GM18861 (cell line): ENCODE results near the gene OR2T27.
"Not testable (repeated sequence)": the region's sequence is repeated elsewhere in the genome, so short reads cannot be mapped to it uniquely, and the experiment has no call there.

Source experiments
- ATAC-seq: cut with Tn5 transposase; IDR thresholded peaks from one replicate; pipeline ENCODE4 v1.9.1; 2021; ENCODE audit not compliant: unreplicated experiment

The OR2T27 gene, protein sequence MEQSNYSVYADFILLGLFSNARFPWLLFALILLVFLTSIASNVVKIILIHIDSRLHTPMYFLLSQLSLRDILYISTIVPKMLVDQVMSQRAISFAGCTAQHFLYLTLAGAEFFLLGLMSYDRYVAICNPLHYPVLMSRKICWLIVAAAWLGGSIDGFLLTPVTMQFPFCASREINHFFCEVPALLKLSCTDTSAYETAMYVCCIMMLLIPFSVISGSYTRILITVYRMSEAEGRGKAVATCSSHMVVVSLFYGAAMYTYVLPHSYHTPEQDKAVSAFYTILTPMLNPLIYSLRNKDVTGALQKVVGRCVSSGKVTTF

DNA sequence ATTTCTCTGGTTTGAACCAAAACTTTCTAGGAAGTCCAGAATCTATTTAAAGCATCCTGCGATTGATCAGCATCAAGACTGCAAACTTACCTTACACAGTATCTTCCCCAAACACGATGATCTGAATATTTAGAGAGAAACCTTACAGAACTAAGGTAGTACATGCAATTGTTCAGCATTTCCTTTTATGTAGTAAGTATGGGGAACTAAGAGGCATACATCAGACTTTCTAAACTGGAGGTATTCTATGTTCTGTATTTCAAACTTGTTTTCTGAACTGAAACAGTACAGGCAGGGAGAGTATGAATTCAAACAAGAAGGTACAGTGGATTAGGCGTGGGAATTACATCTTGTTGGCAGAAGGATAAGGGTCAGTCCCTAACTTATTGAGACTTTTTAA lies at the start of gene OR2T27:
OR2T27 (minus strand) TSS at position 175 of the 400 bp plus-strand sequence. CDS start 4,644 bp downstream, outside the sequence.
- ATAC-seq, result not testable (repeated sequence)

DNA sequence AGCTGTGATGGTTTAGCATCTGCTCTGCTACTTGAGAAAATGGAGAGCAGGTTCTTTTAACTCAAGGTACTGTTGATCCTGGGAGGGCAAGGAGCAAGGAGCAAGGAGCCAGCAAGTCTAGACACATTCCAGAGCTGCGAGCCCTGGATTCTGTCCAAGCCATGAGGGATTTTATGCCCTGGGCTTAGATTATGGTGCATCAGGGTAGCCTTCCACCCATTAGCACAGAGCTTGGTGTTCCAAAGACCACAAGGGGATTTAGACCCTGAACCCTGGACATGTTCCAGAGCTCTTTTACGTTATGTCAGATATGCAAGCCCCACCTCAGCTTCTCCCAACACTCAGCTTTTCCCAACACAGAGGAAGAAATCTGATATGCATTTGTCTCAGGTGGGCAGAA lies 49.3 kb upstream of the OR2T27 start:
- ATAC-seq, result no peak

DNA sequence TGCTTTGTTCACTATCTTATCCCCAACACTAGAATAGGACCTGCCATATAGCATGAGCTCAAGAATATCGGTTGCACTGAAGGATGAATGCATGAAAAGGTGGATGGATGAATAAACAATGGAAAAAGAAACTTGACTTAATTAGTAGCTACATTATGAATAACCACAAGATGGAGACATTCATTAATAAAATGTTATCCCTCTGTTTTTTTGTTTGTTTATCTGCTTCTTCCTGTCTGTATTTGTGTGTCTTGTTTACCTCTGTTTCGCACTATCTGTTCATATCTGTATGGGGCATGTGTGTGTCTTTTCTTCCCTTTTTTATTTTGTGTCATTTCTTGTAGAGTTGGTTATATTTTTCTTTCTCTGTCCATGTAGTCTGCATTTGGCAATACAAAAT lies 48.3 kb upstream of the OR2T27 start:
- no peak for ATAC-seq

DNA sequence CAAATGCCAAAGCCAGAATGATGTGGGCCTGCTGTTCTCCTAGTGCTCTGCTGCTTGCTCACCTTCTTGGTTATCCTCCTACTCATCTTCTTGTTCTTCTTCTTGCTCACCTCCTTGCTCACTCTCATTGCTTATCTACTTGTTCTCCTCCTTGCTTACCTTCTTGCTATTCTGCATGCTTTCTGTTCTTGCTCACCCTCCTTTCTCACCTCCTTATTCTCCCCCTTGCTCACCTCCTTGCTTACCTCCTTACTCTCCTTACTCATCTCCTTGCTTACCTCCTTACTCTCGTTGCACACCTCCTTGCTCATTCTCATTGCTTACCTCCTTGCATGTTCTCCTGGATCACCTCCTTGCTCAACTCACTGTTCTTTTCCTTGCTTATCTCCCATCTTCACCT lies 47.4 kb upstream of the OR2T27 start, which contains the start of gene OR14I1:
OR14I1 (minus strand) TSS at position 53 of the 400 bp plus-strand sequence.
- ATAC-seq, result no peak

DNA sequence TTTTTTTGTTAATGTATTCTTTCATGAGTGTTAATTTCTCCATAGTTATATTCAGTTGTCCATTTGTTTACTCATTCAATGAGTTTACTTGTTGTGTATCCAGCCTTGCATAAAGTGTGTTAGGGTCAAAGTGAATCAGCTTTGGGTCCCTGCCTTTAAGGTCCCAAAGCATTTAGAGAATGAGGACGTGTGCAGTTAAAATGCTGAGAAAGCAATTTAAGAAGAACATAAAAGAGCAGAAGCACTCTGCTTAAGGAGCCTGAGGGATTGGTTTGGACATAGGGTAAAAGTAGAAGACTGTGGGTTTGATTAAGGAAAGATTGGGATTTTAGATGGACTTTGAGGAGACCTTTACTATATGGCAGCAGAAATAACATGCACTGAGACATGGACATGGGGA lies 43.8 kb upstream of the OR2T27 start:
- no peak for ATAC-seq

DNA sequence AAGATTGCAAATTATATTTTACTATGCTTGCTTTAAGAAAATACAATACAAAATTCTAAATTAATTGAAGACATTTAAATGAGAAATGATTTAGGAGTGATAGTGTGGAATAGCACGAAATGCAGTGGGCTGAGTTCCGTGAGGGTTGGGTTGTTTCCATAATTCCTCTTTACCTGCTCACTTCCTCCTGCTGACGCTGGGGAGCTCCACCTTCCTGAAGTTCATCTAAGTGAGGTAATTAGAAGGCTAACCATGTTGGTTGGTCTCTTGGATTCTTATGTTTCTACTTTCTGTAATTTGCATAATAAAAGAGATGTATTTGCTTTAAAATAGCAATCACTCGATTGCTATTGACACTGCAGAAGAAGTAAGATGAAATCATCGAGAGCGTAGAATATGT lies 42.6 kb upstream of the OR2T27 start:
- no peak for ATAC-seq

DNA sequence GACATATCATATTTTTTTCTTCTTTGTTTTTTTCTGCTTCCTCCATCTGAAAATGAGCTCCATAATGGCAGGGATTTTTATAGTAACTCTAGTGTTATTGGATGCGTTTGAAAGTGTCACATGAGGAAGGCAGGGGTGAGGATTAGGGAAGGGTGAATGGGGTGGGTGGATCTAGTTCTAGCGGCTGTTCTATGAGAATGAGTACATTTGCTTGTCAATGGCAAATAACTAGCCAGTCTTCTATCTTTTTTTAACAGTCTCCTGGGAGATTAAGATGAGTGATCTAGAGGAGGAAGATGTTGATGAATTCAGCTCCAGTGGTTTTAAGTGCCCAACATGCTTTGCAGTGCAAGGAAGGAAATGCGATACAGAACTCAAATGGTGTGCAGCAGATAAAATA lies 41.4 kb upstream of the OR2T27 start:
- ATAC-seq, result no peak

DNA sequence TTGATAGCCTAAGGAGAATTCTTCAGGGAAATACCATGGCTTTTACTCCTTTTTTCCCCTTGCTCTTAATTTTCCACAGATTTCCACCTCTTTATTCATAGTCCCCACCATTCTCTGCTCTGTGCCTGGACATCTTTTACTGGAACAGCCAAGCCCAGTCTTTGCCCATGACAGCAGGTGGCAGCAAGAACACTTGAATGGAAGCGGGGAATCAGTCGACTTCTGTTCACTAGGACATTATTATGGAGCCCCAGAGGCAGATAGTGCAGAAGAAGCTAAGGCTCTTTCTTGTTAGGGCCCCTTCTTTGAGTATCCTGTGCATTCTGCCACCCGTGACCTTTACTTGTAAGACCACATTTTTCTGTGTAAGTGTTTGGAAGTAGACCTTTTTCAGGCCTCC lies 40.9 kb upstream of the OR2T27 start:
- ATAC-seq, result no peak

DNA sequence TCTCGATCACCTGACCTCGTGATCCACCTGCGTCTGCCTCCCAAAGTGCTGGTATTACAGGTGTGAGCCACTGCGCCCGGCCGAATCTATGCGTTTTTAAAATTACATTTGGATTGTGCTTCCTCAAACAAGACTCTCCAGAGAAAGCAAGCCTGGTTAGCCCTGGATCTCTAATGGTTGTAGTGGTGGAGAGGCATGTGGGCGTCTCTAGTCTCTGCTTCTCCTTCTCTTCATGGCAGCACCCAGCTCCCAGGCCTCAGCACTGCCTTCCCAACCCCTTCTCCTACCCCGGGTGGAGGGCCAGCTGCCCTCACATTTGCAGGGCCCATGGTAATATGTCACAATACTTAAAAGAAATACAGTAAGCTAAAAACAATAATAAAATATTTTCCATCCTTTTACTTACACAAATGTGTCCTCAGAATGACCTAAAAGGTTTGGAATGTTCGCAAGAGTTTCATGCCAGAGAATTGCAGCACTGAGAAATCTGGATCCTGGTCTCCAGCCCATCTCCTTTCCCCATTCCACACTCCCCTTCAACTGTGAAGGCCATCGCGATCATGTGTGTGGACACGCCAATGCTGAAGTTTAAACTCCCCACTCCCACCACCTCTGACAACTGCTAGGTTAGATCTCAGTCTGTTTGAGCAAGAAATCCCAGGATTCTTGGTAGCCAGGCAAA lies 40.3 kb upstream of the OR2T27 start:
- ATAC-seq, result no peak

DNA sequence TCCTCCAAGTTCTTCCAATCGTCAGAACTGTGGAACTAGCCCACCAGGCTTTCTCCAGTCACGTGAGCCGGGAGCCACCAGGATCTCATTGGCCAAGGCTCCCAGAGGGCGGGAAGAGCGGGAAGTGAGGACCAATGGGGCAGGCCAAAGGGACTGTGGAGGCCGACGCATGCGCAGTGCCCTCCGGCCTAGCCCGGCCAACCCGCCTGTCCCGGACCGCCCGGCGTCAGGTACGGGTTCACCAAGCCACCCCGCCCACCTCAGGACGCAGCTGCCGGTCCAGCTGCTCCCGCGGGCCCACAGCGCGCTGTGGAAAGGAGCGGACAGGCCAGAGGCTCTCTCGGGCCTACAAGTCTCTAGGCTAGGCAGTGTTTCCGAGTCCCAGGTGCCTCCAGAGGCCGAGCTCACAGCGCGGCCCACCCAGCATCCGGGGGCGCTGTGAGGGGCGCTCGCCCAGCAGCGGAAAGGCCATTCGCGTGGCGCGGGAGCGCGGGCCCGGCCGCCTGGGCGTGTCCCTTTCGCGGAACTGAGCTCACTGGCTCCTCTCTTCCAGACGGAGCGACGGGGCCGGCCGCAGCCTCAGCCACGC lies 36.3 kb upstream of the OR2T27 start:
- no peak for ATAC-seq

DNA sequence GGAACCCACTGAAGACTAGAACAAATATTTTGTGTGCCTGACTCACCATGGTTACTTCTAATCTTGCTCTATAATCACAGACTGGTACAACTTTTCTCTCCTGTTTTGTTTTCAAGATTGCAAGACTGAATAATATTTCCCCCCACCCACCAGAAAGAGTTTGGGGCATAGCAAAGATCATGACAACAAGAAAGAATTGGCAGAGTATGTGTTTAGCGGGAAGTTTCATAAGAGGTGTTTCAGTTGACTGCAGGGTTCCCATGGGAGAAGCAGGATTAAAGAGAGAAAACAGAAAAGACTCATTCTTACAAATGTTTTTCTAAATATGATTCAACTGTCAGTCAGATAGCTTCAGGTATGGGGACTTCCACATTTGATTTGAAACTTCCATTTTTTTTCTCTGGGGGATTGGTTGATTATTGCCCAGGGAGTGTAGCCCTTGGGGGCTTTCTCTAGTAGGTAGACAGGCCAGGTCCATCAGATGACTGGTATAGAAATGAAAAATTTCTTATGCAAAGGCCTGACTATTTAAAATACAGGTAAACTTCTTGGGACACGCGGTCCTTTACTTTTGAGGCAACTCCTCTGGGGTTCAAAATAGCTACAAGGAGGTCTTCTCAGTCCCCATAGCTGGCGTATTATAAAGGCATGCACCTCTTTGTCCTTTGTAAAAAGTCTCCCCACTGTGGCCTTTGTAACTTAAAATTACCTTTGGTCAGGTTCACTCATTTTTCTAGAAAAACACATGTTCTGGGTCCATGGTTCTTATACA lies 33.4 kb upstream of the OR2T27 start:
- ATAC-seq, result peak; percentile 75

DNA sequence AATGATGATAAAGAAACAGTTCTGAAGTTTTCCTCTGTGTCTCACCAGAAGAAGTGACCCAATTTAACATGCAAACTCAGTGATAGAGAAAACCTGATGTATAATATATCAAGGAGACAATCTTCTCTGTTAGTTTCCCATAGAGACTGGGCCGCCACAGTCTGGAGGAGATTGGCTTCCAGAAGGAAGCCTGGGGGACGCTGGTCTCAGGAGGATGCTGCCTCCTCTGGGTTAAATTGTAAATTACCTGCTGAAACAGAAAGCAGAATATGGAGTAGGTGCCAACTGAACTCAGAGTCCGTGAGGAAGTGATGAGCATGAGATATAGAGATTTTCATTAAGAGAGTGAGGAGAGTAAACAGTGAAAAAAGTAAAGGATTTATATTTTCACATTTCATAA lies 31.5 kb upstream of the OR2T27 start:
- ATAC-seq, result peak; percentile 57

DNA sequence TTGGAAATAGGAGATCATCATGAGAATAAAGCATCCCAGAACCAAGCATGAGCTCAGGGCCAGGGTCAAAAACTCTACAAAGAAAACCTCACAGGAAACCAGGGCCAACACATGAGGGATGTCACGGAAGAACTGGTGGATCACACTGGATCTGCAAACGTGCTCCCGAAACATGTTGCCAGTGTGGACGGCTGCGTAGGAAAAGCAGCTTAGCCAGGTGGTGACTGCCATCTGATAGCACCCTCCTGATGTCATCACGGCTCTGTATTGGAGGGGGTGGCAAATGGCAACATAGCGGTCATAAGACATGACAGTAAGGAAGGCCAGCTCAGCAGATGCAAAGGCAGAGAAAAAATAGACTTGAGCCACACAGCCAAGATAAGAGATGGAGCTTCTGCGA lies 26.3 kb upstream of the OR2T27 start:
- no peak for ATAC-seq

DNA sequence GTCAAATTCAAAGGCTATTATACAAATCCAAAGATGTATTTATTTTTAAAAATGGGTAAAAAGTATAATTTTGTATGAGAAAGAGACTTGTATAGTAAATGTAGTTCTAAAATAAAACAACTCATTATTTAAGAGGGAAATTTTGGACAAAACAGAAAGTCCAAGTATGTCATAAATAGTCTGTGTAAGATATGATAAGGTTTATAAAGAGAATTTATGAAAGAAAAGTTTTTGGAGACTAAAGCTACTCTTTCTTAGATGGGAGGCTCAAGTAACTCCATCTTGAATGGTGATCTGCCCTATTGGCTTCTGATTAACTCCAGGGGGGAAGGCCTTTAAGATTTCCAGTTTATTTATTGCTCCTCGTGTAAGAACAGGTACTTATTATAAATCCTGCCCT lies 14.7 kb upstream of the OR2T27 start:
- no peak for ATAC-seq

DNA sequence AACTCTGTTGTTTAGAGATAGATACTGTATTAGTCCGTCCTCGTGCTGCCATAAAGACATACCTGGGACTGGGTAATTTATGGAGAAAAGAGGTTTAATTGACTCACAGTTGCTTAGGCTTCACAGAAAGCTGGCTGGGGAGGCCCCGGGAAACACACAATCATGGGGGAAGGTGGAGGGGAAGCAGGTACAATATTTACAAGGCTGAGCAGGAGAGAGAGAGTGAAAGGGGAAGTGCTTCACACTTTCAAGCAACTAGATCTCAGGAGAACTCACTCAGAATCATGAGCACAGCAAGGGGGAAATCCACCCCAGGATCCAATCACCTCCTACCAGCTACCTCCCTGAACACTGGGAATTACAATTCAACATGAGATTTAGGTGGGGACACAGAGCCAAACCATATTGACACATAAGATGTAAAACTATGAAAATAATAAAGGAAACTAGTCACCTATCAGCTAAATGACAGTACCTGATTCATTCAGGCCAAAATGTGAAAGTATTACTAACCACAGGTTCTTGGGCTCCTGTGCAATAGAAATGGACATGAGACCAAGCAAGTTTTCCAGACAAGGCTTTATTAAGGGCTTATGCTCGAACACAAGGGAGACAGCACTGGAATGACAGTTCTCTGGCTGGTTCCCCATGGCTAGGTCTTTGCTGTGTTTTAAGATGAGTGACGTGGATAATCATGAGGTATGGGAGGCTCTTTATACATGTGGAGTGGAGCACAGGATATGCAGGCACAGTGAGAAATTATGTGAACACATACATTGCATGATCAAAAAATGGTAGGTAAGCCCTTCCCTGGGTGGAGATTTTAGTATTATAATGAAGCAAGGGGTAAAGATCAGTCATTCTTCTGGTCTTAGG lies 8.4 kb upstream of the OR2T27 start:
- peak; percentile 91 for ATAC-seq

DNA sequence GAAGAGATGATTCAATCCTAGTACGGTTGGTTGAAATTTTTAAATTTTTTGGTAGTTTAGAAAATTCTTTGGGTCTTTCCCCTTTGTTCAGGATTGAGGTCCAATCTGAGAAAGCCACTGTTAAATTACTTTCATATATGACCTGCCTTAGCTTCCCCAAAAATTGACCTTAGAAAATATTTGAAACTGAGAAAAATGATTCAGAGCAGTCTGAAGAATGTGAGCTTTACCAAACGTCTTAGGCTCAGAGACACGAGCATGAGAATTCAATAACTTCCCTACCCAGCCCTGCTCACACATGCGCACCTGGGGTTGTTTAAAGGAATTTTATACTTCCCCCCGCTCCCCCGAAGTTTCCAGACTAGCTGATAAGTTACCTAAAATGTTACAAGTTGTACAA lies 1.5 kb upstream of the OR2T27 start:
- ATAC-seq, result not testable (repeated sequence)

DNA sequence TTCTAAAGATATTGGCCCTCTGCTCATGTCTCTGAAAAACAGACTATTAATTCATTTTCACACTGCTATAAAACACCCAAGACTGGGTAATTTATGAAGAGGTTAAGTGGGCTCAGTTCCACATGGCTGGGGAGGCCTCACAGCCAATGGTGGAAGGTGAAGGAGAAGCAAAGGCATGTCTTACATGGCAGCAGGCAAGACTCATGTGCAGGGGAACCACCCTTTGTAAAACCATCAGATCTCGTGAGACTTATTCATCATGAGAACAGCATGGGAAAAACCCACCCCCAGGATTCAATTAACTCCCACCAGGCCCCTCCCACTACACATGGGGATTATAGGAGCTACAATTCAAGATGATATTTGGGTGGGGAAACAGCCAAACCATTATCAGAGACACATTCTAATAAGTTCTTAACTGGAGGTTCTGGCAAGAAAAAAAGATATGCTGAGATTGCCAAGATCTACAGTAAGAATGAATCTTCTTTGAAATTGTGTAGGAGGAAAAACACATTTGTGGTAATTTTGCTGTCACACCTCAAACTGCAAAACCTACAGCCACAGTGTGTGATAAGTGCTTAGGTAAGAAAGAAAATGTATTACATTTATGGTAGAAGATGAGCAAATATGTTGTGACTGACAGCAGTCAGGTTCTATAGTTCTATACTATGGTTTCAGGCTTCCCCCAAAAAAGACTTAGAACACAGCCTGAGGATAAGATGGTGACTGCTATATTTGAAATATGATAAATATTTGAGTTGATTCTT lies 6.4 kb downstream of the OR2T27 start:
- not testable (repeated sequence) for ATAC-seq

DNA sequence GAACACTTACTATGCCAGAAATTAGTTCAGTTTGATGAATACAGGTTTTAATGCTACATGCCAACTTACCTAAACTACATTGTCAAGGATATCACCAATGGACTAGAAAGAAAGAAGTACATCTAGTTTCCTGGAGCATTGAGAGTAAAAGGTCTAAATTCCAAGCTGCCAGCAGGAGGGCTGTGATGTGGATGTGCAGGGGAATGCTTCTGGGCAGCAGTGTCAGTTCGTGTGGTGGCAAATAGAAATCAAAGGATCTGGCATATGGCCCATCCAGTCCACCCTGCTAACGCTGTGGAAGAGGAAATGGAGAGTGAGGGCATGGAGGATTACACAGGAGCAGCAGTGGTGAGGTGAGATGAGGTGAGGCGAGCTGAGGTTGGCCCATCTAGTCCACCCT lies 10.2 kb downstream of the OR2T27 start, which contains the start of gene OR2T35:
OR2T35 (minus strand) TSS at position 101 of the 400 bp plus-strand sequence. CDS start 6,020 bp downstream, outside the sequence.
- not testable (repeated sequence) for ATAC-seq

DNA sequence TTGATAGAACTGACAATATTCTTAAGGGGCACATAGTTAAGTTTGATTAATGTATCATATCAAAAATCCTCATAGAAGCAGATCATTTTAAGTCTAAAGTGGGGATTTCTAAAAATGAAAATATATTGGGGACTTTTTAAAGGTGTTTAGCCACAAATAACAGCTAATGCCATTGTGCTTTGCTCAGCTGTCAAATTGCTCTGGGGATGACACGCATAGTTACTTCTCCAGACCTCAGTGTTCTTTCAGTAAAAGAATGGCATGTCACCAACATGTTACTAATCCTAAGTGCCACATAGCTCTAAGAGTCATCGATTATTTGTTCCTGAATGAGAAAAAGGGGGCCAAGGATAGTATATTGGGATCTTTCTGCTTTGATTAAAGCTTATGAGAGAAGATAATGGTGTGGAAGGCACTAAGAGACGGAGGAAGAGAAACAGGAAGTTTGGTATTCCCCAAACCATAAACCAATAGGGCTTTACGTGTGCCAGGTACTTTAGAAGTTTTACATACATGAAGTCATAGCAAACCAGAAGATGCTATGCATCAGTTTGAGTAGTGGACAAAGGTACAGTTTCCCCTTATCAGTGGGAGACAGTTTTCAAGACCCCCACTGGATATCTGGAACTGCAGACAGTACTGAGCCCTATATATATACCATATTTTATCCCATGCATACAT lies 12.2 kb downstream of the OR2T27 start:
- peak; percentile 68 for ATAC-seq
